Muscle of leg (tissue), 11 donors: ENCODE data around the gene ASPDH. TPM values are rescaled to one million over a fixed set of nuclear protein-coding genes. Genes with fewer than 3 reads are reported as not detected.
"Not testable (repeated sequence)": the region's sequence is repeated elsewhere in the genome, so short reads cannot be mapped to it uniquely, and the experiment has no call there.

ENCODE experiments used
- DNase-seq: peaks from one replicate; pipeline ENCODE4 v3.0.0; 2013
- H3K27ac ChIP-seq: one replicate; pipeline ENCODE4 v1.5.1; 2013; ENCODE audit warnings: mild to moderate bottlenecking, low read length, control low read depth
- H3K27me3 ChIP-seq: one replicate; pipeline ENCODE4 v1.6.1; 2013; ENCODE audit warnings: low read length; ENCODE audit not compliant: control insufficient read depth, insufficient read depth
- H3K36me3 ChIP-seq: one replicate; pipeline ENCODE4 v1.6.1; 2013; ENCODE audit warnings: low read length; ENCODE audit not compliant: control insufficient read depth, insufficient read depth
- H3K4me1 ChIP-seq: one replicate; pipeline ENCODE4 v1.6.1; 2013; ENCODE audit warnings: low read length; ENCODE audit not compliant: control insufficient read depth, insufficient read depth
- H3K4me3 ChIP-seq: one replicate; pipeline ENCODE4 v1.5.1; 2013; ENCODE audit warnings: low read length, control low read depth
- H3K9me3 ChIP-seq: replicated peaks from 2 replicates; pipeline ENCODE4 v1.6.1; 2013; ENCODE audit warnings: low read depth, low read length; ENCODE audit not compliant: control insufficient read depth
- WGBS: methylation state at CpG from one replicate; pipeline ENCODE4 v1.1.5; 2013; ENCODE audit warnings: missing lambda C conversion rate; ENCODE audit not compliant: insufficient coverage; 5-methylcytosine and 5-hydroxymethylcytosine counted together
- polyA plus RNA-seq, 8 donors: library from polyadenylated mRNA; unstranded; fragments of 120-200 nt; gene quantifications; one replicate each; pipeline versions ENCODE4 v1.2.1 to v1.2.3, GENCODE V29; 2013; ENCODE audit warnings: inconsistent platforms in 1 of 8, low replicate concordance in 1 of 8; ENCODE audit not compliant: insufficient read length in 8 of 8, insufficient read depth in 1 of 8
- total RNA-seq: library from RNA; stranded (reverse); fragments of 120-200 nt; gene quantifications from one replicate; pipeline ENCODE4 v1.2.4, GENCODE V29; 2013

Gene ASPDH
- total and polyA plus RNA-seq, 9 donors: 0.27 to 1.2 (median 0.64) TPM; not detected in 1

DNA sequence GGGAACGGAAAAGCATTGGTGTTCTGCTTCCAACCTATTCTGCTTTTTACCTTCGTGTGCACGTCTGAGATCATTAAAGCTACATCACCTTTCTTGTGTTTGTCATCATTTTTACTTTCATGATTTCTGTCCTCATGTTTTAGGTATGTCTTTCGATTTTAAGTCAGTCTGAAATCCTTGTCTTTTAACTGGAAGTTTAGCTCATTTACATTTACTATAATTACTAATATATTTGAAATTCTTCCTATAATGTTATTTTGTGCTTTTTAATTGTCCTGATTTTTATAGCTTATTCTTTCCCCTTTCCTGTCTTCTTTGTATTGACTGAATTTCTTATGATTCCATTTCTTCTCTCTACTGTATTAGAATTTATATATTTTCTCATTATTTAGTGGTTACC, 19.2 kb upstream of the ASPDH start:
- Histone ChIP-seq H3K27me3 (no peaks in the 10 kb centered on the region), H3K4me3 (no peak overlapping the region), H3K36me3 (no peaks in the 10 kb centered on the region), H3K9me3 (peaks cover 15% of the 10 kb centered on the region), H3K4me1 (peaks cover 6% of the 10 kb centered on the region), H3K27ac (no peak overlapping the region)
- 88% methylated on average over 1 of the region's 4 CpGs for WGBS
- DNase-seq: no peak

DNA sequence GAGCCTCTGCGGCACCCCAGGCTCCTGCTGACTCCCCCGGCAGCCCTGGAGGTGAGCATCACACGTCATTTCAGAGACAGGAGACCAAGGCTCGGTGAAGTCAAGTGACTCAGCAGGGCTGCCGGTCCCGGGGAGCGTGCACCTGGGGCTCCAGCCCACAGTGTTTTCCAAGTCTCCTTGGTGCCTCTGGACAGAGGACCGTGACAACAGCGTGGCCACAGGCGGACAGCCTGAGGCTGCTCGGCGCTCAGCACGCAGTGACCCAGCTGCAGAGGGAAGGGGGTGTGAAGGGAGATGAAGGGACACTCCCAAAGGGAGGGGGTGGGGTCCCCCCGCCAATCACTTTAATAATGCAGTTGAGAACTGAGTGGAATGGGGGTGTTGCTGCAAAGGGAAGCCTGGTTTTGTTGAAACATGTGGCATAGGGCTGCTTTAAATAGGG, 17.5 kb upstream of the ASPDH start:
- no peak for DNase-seq
- Histone ChIP-seq H3K4me1 (no peaks in the 10 kb centered on the region), H3K27me3 (no peaks in the 10 kb centered on the region), H3K9me3 (peaks cover 15% of the 10 kb centered on the region), H3K4me3 (no peak overlapping the region), H3K36me3 (no peaks in the 10 kb centered on the region), H3K27ac (no peak overlapping the region)
- WGBS: 63% methylated on average over 14 of the region's 14 CpGs

GRCh38 chr19:50528052-50528451, 14.3 kb upstream of the ASPDH start:
- 92% methylated on average over 2 of the region's 3 CpGs for WGBS

GRCh38 chr19:50522881-50523280, 9.2 kb upstream of the ASPDH start:
- H3K36me3 ChIP-seq: peaks cover 4% of the 10 kb centered on the region
- DNase-seq: no peak
- no peak overlapping the region for H3K27ac ChIP-seq
- 94% methylated on average over 10 of the region's 10 CpGs for WGBS
- H3K27me3 ChIP-seq: peaks cover 2% of the 10 kb centered on the region
- no peaks in the 10 kb centered on the region for H3K4me1 ChIP-seq
- H3K4me3 ChIP-seq: no peak overlapping the region
- no peaks in the 10 kb centered on the region for H3K9me3 ChIP-seq

More at GRCh38 chr19:50528052-50528451, 14.3 kb upstream of the ASPDH start:
- not testable (repeated sequence) for H3K4me3 ChIP-seq, H3K36me3 ChIP-seq, H3K9me3 ChIP-seq, H3K4me1 ChIP-seq, H3K27ac ChIP-seq, H3K27me3 ChIP-seq, DNase-seq

- H3K4me3 ChIP-seq: no peak overlapping the region
- no peak overlapping the region for H3K27ac ChIP-seq
- H3K36me3 ChIP-seq: peaks cover 4% of the 10 kb centered on the region
- 68% methylated on average over 12 of the region's 17 CpGs for WGBS
- H3K4me1 ChIP-seq: no peaks in the 10 kb centered on the region
- H3K9me3 ChIP-seq: no peaks in the 10 kb centered on the region
- DNase-seq: no peak
- peaks cover 2% of the 10 kb centered on the region for H3K27me3 ChIP-seq
Measured at GRCh38 chr19:50520822-50521465, 7.2 kb upstream of the ASPDH start.

DNA sequence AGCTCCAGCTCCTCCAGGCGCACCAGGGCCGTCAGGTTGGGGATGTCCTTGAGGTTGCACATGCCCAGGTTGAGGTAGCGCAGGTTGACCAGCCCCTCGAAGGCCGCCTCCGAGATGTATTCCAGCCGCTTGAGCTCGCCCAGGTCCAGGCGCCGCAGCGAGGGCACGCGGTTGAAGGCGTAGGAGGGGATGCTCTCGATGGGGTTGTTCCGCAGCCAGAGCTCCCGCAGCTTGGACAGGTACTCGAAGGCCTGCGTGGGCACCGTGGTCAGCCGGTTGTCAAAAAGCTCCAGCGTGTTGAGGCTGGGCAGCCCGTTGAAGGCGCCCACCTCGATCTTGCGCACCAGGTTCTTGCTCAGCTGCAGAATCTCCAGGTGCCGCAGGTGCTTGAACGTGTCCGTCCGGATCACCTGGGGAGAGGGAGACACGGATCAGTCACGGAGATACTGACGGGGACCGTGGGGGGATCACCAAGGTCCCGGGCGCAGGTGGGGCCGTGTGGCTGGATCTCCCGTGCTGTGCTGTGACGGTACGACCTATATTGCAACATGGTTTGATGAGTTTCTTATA, 5.4 kb upstream of the ASPDH start:
- Histone ChIP-seq H3K27me3 (peaks cover 2% of the 10 kb centered on the region), H3K36me3 (peaks cover 4% of the 10 kb centered on the region), H3K4me3 (no peak overlapping the region), H3K9me3 (no peaks in the 10 kb centered on the region), H3K27ac (no peak overlapping the region), H3K4me1 (no peaks in the 10 kb centered on the region)
- DNase-seq: no peak
- 97% methylated on average over 40 of the region's 40 CpGs for WGBS

DNA sequence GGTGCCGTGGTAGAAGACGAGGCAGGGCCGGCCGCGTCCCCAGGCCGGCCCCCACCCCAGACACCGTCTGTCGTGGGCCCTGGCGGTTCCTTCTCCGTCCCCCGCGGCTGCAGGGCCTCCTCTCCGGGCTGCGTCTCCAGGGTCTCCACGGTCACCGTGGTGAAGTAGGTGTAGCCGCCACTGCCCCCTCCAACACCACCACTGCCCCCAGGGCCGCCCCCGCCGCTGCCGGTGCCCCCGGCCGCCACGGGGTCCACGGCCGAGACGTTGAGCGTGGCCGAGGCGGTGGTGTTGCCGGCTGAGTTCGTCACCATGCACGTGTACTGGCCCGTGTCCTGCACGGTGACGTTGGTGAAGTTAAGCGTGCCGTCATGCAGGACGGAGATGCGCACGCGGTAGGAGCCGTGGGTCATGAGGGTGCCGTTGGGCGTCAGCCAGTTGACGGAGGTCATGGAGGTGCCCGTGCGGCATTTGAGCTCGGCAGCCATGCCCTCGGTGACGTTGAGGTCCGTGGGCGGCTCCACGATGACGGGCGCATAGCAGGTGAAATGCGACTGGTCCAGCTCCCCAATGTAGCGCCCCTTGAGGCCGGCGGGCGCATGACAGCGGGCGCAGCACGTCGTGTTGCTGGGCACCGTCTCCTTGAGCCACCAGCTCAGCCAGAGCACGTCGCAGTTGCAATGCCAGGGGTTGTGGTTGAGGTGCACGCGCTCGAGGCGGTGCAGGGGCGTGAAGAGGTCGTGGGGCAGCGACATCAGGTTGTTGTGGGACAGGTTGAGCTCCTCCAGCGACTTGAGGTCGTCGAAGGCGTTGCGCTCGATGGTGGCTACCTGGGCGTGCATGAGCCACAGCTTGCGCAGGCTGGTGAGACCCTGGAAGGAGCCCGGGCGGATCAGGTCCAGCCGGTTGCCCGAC, 4.6 kb upstream of the ASPDH start:
- no peak for DNase-seq
- WGBS: 94% methylated on average over 86 of the region's 87 CpGs
- H3K4me1 ChIP-seq: no peaks in the 10 kb centered on the region
- peaks cover 4% of the 10 kb centered on the region for H3K36me3 ChIP-seq
- no peak overlapping the region for H3K27ac ChIP-seq
- H3K27me3 ChIP-seq: peaks cover 2% of the 10 kb centered on the region
- H3K4me3 ChIP-seq: no peak overlapping the region
- no peaks in the 10 kb centered on the region for H3K9me3 ChIP-seq

DNA sequence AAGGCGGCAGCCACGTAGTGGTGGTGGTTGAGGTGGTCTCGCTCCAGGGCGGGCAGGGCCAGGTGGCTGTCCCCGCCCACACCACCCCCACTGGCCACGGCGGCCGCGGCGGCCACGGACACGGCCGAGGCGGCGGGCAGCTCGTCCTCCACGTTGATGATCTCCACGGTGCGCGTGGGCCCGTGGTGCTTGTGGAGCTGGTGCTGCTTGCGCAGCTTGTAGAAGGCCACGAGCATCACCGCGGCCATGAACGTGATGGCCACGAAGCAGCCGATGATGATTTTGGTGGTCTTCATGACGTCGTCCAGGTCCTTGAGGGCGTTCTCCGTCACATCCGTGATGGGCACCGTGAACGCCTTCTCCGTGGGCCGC, 4.0 kb upstream of the ASPDH start:
- H3K27me3 ChIP-seq: peaks cover 2% of the 10 kb centered on the region
- peaks cover 4% of the 10 kb centered on the region for H3K36me3 ChIP-seq
- H3K4me3 ChIP-seq: no peak overlapping the region
- DNase-seq: no peak
- 96% methylated on average over 34 of the region's 37 CpGs for WGBS
- no peaks in the 10 kb centered on the region for H3K4me1 ChIP-seq
- H3K27ac ChIP-seq: no peak overlapping the region
- no peaks in the 10 kb centered on the region for H3K9me3 ChIP-seq

GRCh38 chr19:50516964-50517703, 3.4 kb upstream of the ASPDH start:
- 68% methylated on average over 43 of the region's 53 CpGs for WGBS
- no peak overlapping the region for H3K27ac ChIP-seq
- H3K4me3 ChIP-seq: no peak overlapping the region
- H3K27me3 ChIP-seq: peaks cover 2% of the 10 kb centered on the region
- peaks cover 1% of the 10 kb centered on the region for H3K4me1 ChIP-seq
- no peak for DNase-seq
- H3K9me3 ChIP-seq: no peaks in the 10 kb centered on the region
- peaks cover 4% of the 10 kb centered on the region for H3K36me3 ChIP-seq

DNA sequence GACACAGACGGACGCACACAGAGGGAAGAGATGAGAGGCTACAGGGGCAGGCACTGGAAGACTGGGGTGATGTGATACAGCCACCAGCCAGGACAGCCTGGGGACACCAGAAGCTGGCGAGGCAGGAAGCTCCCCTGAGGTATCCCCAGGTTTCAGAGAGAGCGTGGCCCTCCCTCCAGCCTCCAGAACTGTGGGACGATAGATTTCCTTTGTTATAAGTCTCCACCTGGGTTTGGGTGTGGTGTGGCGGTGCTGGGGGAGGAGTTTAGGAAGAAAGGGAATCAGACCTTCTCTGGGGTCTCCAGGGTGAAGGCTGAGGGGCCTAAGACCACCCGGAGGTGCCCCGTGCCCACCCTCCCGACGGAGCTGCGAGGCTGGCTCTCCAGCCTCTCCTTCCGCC, 2.7 kb upstream of the ASPDH start:
- DNase-seq: no peak
- Histone ChIP-seq H3K27me3 (peaks cover 2% of the 10 kb centered on the region), H3K36me3 (peaks cover 4% of the 10 kb centered on the region), H3K4me3 (no peak overlapping the region), H3K27ac (no peak overlapping the region), H3K9me3 (no peaks in the 10 kb centered on the region), H3K4me1 (peaks cover 8% of the 10 kb centered on the region)
- 58% methylated on average over 2 of the region's 12 CpGs for WGBS
